ENCODE data around the gene WASHC4. TPM values are rescaled to one million over a fixed set of nuclear protein-coding genes. Genes with fewer than 3 reads are reported as not detected.

WASHC4 gene
- total RNA-seq, 1 donor from 2014 or later: 19.6 TPM

DNA sequence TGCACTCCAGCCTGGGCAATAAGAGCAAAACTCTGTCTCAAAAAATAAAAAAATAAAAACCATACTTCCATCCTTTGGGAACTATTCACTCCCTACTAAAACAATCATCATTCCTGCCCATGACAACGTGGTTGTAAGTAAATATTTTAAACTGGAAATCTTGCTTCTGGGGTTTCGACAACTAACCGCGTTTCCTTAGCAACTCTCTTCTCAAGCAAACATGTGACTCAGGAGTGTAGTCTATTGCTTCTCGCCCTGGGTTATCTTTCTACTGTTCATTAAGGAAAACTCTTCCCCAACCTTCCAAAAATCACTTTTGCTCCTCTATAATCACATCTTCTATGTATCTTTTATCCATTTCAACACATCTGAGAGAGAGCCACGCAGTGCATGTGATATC, 106.6 kb downstream of the WASHC4 start:
- ATAC-seq: no peak

DNA sequence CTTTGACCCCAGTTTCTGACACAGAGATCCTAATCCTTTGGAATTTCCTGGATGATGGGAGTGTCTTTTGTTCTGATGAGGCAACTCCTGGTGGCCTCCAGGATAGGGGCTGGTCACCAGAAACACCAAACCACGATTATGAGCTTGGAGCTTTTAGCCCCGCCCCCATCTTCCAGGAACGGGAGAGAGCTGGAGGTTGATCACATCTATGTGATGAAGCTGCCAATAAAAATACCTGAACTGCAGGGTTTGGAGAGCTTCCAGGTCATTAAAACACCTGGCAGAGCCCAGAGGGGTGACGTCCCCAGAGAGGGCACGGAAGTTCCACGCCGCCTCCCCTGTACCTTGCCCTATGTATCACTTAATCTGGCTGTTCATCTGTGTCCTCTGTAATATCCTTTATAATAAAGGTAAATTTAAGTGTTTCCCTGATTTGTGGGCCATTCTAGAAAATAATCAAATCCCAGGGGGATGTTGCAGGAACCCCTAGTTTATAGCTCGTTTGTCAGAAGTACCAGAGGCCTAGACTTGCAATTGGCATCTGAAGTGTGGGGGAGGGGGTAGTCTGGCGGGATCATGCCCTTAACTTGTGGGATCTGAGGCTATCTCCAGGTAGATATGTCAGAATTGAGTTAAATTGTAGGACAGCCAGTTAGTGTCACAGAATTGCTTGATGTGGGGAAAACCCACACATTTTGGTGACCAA, 107.3 kb downstream of the WASHC4 start:
- peak; percentile 51 for ATAC-seq

DNA sequence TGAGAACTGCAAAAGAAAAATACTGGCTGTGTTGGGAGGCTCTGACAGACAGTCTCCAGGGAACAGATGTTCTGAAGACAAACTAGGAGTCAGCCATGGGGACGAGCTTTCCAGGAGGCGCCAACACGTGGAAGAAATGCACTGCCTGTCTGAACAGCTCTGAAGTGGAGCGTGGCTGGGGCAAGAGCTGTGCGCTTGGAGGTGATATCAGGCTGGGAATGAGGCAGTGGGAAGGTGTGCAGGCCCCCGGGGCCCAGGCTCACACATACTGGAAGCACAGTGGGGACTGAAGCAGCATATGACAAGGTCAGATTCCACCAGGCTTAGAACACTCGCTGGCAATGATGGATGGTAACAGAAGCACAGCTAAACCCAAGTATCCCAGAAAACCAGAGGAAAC, 110.9 kb downstream of the WASHC4 start:
- no peak for ATAC-seq

Other genes starting within 250 kb of the WASHC4 start
- 1.3 TPM for gene SLC41A2, start 149.4 kb upstream of the WASHC4 start, total RNA-seq
- gene NOPCHAP1, start 121.4 kb upstream of the WASHC4 start, total RNA-seq: 16.0 TPM
- gene ALDH1L2, start 23.3 kb upstream of the WASHC4 start, total RNA-seq: 6.0 TPM
- 27.0 TPM for gene APPL2, start 128.4 kb downstream of the WASHC4 start, total RNA-seq
- gene C12orf75, start 223.0 kb downstream of the WASHC4 start, total RNA-seq: 49.7 TPM

Measured in esophagus mucosa (tissue), 1 donor.